ENCODE results near the gene EMC9.

DNA sequence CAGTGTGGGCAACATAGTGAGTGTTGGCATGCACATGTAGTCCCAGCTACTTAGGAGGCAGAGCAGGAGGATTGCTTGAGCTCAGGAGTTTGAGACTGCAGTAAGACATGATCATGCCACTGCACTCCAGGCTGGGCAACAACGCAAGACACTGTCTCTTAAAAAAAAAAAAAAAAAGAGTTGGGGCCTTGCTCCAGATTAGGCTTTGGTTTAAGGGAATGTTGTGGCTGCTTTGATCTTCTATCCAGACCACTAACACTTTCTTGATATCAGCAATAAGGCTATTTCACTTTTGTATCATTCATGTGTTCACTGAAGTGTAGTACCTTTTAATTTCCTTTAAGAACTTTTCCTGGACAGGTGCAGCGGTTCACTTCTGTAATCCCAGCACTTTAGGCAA is 13.7 kb downstream of the EMC9 start:
- TF ChIP-seq POLR2AphosphoS5 (IDR thresholded peaks at IDR 0.05; ENCODE audit: borderline replicate concordance, low read depth, low read length) (no peak), EZH2 (IDR thresholded peaks at IDR 0.05) (no peak)
